SU-DHL-6 (cell line): ENCODE data around the gene VSX1.

ENCODE experiments used
- CTCF ChIP-seq: fragments of 200-600 bp; sonication (generic); IDR thresholded peaks from one replicate; pipeline ENCODE4 v1.5.1; 2017; ENCODE audit warnings: antibody characterized with exemption, mild to moderate bottlenecking, low read length, moderate library complexity; ENCODE audit not compliant: insufficient read depth, poor library complexity, severe bottlenecking
- EZH2phosphoT487 ChIP-seq: fragments of 200-600 bp; sonication (generic), shearing (Covaris generic); conservative IDR thresholded peaks from 2 replicates; pipeline ENCODE4 v1.6.1; 2018; ENCODE audit warnings: mild to moderate bottlenecking, antibody characterized with exemption, low read length, moderate library complexity, mixed read lengths

- TF ChIP-seq CTCF (no peak), EZH2phosphoT487 (no peak)
These were observed 10.2 kb downstream of the VSX1 start for GRCh38 chr20:25071734-25072133.
